ENCODE results near the gene FKBP15.
"Not testable (repeated sequence)": the region's sequence is repeated elsewhere in the genome, so short reads cannot be mapped to it uniquely, and the experiment has no call there.

FKBP15 gene

GRCh38 chr9:113181165-113181564 lies 39.9 kb downstream of the FKBP15 start:
- no peak for DNase-seq

- no peak for DNase-seq
These were observed 41.2 kb downstream of the FKBP15 start for GRCh38 chr9:113179839-113180238.

- DNase-seq, result no peak
These were observed 43.0 kb downstream of the FKBP15 start for GRCh38 chr9:113178087-113178486.

GRCh38 chr9:113177251-113177650 lies 43.8 kb downstream of the FKBP15 start:
- no peak for DNase-seq

GRCh38 chr9:113176803-113177202 lies 44.3 kb downstream of the FKBP15 start:
- DNase-seq, result no peak

- DNase-seq, result no peak
These were observed 47.7 kb downstream of the FKBP15 start for GRCh38 chr9:113173341-113173740.

- no peak for DNase-seq
These were observed 52.3 kb downstream of the FKBP15 start for GRCh38 chr9:113168809-113169208.

- no peak for DNase-seq
These were observed 55.0 kb downstream of the FKBP15 start for GRCh38 chr9:113166039-113166438.

- DNase-seq, result no peak
These were observed 56.4 kb downstream of the FKBP15 start for GRCh38 chr9:113164536-113165300.

GRCh38 chr9:113163001-113163400 lies 58.1 kb downstream of the FKBP15 start:
- DNase-seq, result no peak

GRCh38 chr9:113160571-113160970 lies 60.5 kb downstream of the FKBP15 start:
- DNase-seq, result no peak

GRCh38 chr9:113158446-113158845 lies 62.6 kb downstream of the FKBP15 start:
- no peak for DNase-seq

- DNase-seq, result no peak
These were observed 64.2 kb downstream of the FKBP15 start for GRCh38 chr9:113156880-113157279.

- DNase-seq, result peak; percentile 27 to 40
These were observed 65.0 kb downstream of the FKBP15 start for GRCh38 chr9:113155911-113156588.

- no peak for DNase-seq
These were observed 66.1 kb downstream of the FKBP15 start for GRCh38 chr9:113154946-113155345.

GRCh38 chr9:113154471-113154870 lies 66.6 kb downstream of the FKBP15 start:
- DNase-seq, result peak in 1 of 2 donors; percentile 56

- no peak for DNase-seq
These were observed 67.5 kb downstream of the FKBP15 start for GRCh38 chr9:113153599-113153998.

- peak in 1 of 2 donors; percentile 8 for DNase-seq
These were observed 68.4 kb downstream of the FKBP15 start for GRCh38 chr9:113152699-113153098.

GRCh38 chr9:113151696-113152630 lies 69.1 kb downstream of the FKBP15 start:
- peak in 1 of 2 donors; percentile 48 for DNase-seq

- peak; percentile 83 to 85 for DNase-seq
These were observed 70.1 kb downstream of the FKBP15 start, which contains the start of gene SLC31A2 for GRCh38 chr9:113150670-113151611. SLC31A2 (plus strand) TSS chr9:113151007; CDS start chr9:113151075, 68 bp downstream.

- not testable (repeated sequence) for DNase-seq
These were observed 71.5 kb downstream of the FKBP15 start for GRCh38 chr9:113149561-113149960.
